Measurements from ENCODE around the gene DLEU7.

The DLEU7 gene

GRCh38 chr13:50788551-50789210 lies 54.8 kb downstream of the DLEU7 start:
- DNase-seq, result no peak

GRCh38 chr13:50787316-50788195 lies 55.9 kb downstream of the DLEU7 start:
- no peak for DNase-seq

DNA sequence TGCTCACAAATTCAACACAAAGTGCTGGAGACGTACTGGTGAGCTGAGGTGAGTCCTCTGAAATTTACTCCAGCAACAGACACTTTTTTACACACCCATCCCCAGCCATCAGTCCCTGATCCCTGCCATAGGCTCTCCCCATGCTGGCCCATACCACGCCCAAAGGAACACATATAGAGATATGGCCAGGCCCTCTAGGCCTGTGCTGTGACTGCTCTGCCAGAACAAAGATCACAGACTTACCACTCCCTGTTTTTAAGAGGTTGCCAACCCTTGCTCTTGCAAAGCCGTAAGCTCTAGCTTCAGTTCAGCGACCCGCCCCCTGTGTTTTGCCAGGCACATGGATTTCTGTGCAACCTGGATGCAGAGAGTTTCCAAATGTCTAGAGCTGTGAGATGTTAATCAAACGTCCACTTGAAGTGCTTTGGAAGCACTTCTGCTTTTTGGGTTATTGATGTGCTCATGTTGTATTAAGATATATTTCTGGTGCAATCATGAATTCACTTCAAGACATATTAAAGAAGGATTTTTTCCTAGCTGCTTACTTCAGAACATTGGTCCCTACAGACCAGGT lies 59.7 kb downstream of the DLEU7 start:
- DNase-seq, result peak; percentile 18

DNA sequence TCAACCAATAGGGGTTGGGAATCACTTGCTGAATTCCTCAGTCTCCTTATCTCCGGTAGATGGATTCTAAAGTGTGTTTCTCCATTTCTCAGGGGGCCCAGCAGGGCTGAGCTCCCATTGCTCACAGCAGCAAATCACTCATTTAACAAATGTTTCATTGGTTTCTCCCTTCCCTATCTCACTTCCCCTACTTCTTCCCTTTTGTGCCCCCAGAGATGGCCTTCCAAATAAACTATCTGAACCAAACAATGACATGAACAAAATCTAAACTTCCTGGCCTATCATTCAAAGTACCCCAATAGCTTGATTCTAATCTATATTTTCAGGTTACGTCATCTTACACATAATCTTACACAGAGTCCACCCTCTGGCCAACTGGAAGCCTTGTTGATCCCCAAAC lies 60.4 kb downstream of the DLEU7 start:
- no peak for DNase-seq

DNA sequence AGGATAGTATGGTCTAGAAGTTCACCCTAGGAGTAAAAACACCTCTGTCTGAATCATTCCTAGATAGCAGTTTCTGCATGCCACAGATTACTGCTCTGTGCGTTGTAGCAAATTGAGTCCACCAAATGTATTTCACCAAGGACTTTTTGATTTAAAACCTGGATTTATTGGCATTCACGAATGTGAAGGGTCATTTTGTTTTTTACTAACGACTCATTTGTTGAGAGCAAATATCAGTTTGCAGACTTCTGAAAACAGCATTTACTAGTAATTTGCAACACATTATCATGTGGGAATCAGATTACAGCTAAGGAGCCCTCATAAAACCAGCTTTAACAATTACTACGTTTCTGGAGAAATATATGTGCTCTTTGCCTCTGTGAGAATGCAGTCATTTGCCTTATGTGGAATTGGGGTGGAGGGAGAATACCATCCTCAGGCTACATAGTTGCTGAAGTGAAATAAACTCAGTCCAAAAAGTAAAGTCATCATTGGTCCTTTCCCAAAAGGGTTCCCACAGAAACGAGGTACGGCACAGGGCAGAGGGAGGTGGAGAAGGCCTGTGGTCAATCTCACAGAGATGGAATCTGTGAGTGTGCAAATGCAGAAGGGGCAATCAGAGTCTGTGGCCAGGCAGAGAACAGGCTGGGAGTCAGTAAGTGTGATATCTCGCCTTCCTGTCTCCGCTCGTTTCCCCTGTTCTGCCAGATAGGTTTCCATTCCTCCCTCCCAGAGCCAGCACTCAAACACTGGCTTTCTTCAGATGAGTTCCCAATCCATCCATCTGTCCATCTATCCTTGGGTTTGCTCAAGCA lies 63.1 kb downstream of the DLEU7 start:
- no peak for DNase-seq

GRCh38 chr13:50779443-50780200 lies 63.9 kb downstream of the DLEU7 start:
- DNase-seq, result no peak
